Breast epithelium (tissue), 4 donors: ENCODE measurements around the gene MAP3K2. TPM values are rescaled to one million over a fixed set of nuclear protein-coding genes. Genes with fewer than 3 reads are reported as not detected.

Source experiments
- DNase-seq, 2 donors: peaks; one replicate each; pipeline ENCODE4 v3.0.0-alpha.2; 2019; ENCODE audit warnings: low spot score in 2 of 2
- H3K27ac ChIP-seq, 2 donors: fragments of 200-600 bp; sonication (generic) in 1 of 2; one replicate each; pipeline ENCODE4 v1.5.1; 2016 to 2019; ENCODE audit warnings: mild to moderate bottlenecking in 1 of 2
- H3K27me3 ChIP-seq, 2 donors: fragments of 200-600 bp; sonication (generic) in 1 of 2; one replicate each; pipeline versions ENCODE4 v1.5.1 to v1.6.0; 2017 to 2019; ENCODE audit warnings: control low read depth in 1 of 2, mild to moderate bottlenecking in 1 of 2
- H3K36me3 ChIP-seq: fragments of 200-600 bp; one replicate; pipeline ENCODE4 v1.5.1; 2019
- H3K4me1 ChIP-seq, 2 donors: fragments of 200-600 bp; sonication (generic); one replicate each; pipeline ENCODE4 v1.5.1; 2016 to 2019; ENCODE audit warnings: control low read depth in 1 of 2
- H3K4me3 ChIP-seq, 3 donors: fragments of 200-600 bp; sonication (generic); 1 replicate in 2 of 3; 2 replicates in 1 of 3; pipeline ENCODE4 v1.5.1; 2016 to 2019; ENCODE audit warnings: mild to moderate bottlenecking in 3 of 3, moderate library complexity in 2 of 3
- H3K9me3 ChIP-seq, 2 donors: fragments of 200-600 bp; sonication (generic) in 1 of 2; one replicate each; pipeline ENCODE4 v1.5.1; 2016 to 2019; ENCODE audit warnings: control low read depth in 1 of 2
- CTCF ChIP-seq, 3 donors: fragments of 450-650 bp; IDR thresholded peaks; one replicate each; pipeline ENCODE4 v1.5.1; 2016 to 2017; ENCODE audit warnings: antibody characterized with exemption in 3 of 3, mild to moderate bottlenecking in 3 of 3, moderate library complexity in 3 of 3
- POLR2A ChIP-seq: fragments of 450-650 bp; IDR thresholded peaks from one replicate; pipeline ENCODE4 v1.6.1; 2016; ENCODE audit warnings: antibody characterized with exemption, mild to moderate bottlenecking, moderate library complexity
- POLR2AphosphoS5 ChIP-seq, 3 donors: sonication (generic); formaldehyde crosslinking; IDR thresholded peaks; one replicate each; pipeline ENCODE4 v1.6.1; 2017; ENCODE audit warnings: antibody characterized with exemption in 3 of 3
- intact Hi-C: fragments of 100-400 bp; cut with DNase I; formaldehyde crosslinking; loops from one replicate; pipeline ENCODE4 v1.15.1; 2023; ENCODE audit warnings: low total_unique reads
- total RNA-seq, 3 donors: library from RNA; depleted of rRNA; stranded (reverse); fragments of >200 nt; gene quantifications; one replicate each; pipeline ENCODE4 v1.1.0, GENCODE V29; 2016

The MAP3K2 gene
- total RNA-seq, 3 donors from 2014 or later: 55.7 to 62.2 (median 58.4) TPM

- H3K27me3 ChIP-seq: no peaks in the 10 kb centered on the region
- no peak for DNase-seq
- no peak overlapping the region for H3K4me3 ChIP-seq
- peaks cover 12% of the 10 kb centered on the region for H3K36me3 ChIP-seq
- H3K4me1 ChIP-seq: no peaks in the 10 kb centered on the region
- intact Hi-C loops: no loop called here
- no peak overlapping the region for H3K27ac ChIP-seq
- TF ChIP-seq CTCF (IDR thresholded peaks at IDR 0.05): no peak
- no peak for TF ChIP-seq POLR2AphosphoS5 (IDR thresholded peaks at IDR 0.05)
- TF ChIP-seq POLR2A: no peak
- H3K9me3 ChIP-seq: no peaks in the 10 kb centered on the region
These were observed 117.1 kb downstream of the MAP3K2 start for GRCh38 chr2:127270663-127271062.

- H3K27me3 ChIP-seq: no peaks in the 10 kb centered on the region
- no peak for TF ChIP-seq POLR2AphosphoS5 (IDR thresholded peaks at IDR 0.05)
- no peak for TF ChIP-seq CTCF (IDR thresholded peaks at IDR 0.05)
- no peak for TF ChIP-seq POLR2A
- H3K4me3 ChIP-seq: no peak overlapping the region
- H3K27ac ChIP-seq: no peak overlapping the region
- H3K9me3 ChIP-seq: no peaks in the 10 kb centered on the region
- no peaks in the 10 kb centered on the region for H3K4me1 ChIP-seq
- intact Hi-C loops: no loop called here
- peaks cover 6% of the 10 kb centered on the region for H3K36me3 ChIP-seq
- DNase-seq: no peak
These were observed 125.9 kb downstream of the MAP3K2 start for GRCh38 chr2:127261804-127262406.

- H3K27me3 ChIP-seq: no peaks in the 10 kb centered on the region
- no peak for DNase-seq
- H3K27ac ChIP-seq: no peak overlapping the region
- H3K9me3 ChIP-seq: no peaks in the 10 kb centered on the region
- H3K36me3 ChIP-seq: peaks cover 6% of the 10 kb centered on the region
- H3K4me1 ChIP-seq: no peaks in the 10 kb centered on the region
- H3K4me3 ChIP-seq: no peak overlapping the region
- intact Hi-C loops: no loop called here
- TF ChIP-seq POLR2A (no peak), POLR2AphosphoS5 (IDR thresholded peaks at IDR 0.05) (no peak), CTCF (IDR thresholded peaks at IDR 0.05) (no peak)
These were observed 128.4 kb downstream of the MAP3K2 start for GRCh38 chr2:127259355-127259754.

GRCh38 chr2:127256866-127257265 lies 130.9 kb downstream of the MAP3K2 start:
- intact Hi-C loops: no loop called here
- H3K36me3 ChIP-seq: peaks cover 6% of the 10 kb centered on the region
- no peaks in the 10 kb centered on the region for H3K27me3 ChIP-seq
- TF ChIP-seq POLR2AphosphoS5 (IDR thresholded peaks at IDR 0.05) (no peak), CTCF (IDR thresholded peaks at IDR 0.05) (no peak), POLR2A (no peak)
- no peaks in the 10 kb centered on the region for H3K9me3 ChIP-seq
- no peaks in the 10 kb centered on the region for H3K4me1 ChIP-seq
- H3K27ac ChIP-seq: no peak overlapping the region
- no peak overlapping the region for H3K4me3 ChIP-seq
- DNase-seq: no peak

- DNase-seq: no peak
- no peak overlapping the region for H3K4me3 ChIP-seq
- H3K4me1 ChIP-seq: no peaks in the 10 kb centered on the region
- no peaks in the 10 kb centered on the region for H3K9me3 ChIP-seq
- peaks cover 6% of the 10 kb centered on the region for H3K36me3 ChIP-seq
- H3K27me3 ChIP-seq: no peaks in the 10 kb centered on the region
- intact Hi-C loops: no loop called here
- H3K27ac ChIP-seq: no peak overlapping the region
- no peak for TF ChIP-seq CTCF (IDR thresholded peaks at IDR 0.05)
- TF ChIP-seq POLR2A: no peak
- no peak for TF ChIP-seq POLR2AphosphoS5 (IDR thresholded peaks at IDR 0.05)
These were observed 131.4 kb downstream of the MAP3K2 start for GRCh38 chr2:127256381-127256780.
